Natural killer cell (primary cell): ENCODE data around the gene CHRNB2. TPM values are rescaled to one million over a fixed set of nuclear protein-coding genes. Genes with fewer than 3 reads are reported as not detected.

Experiments used
- ATAC-seq, 3 donors: fragments of 150-1000 bp in 2 of 3; fragments of 200-7000 bp in 1 of 3; cut with Tn5 transposase; 1 replicate in 1 of 3; 2 replicates in 2 of 3; pipeline ENCODE4 v1.10.0; 2021; ENCODE audit warnings: mild to moderate bottlenecking in 2 of 3, moderate library complexity in 2 of 3
- DNase-seq, 2 donors: peaks; one replicate each; pipeline versions ENCODE4 v3.0.0 to v3.0.0-alpha.2; 2013 to 2021; ENCODE audit warnings: mixed read lengths in 1 of 2
- H3K27ac ChIP-seq: one replicate; pipeline ENCODE4 v1.5.1; 2013; ENCODE audit warnings: mild to moderate bottlenecking, low read length
- H3K27me3 ChIP-seq: one replicate; pipeline ENCODE4 v1.6.1; 2013; ENCODE audit warnings: low read length; ENCODE audit not compliant: control insufficient read depth, insufficient read depth
- H3K36me3 ChIP-seq: one replicate; pipeline ENCODE4 v1.6.1; 2013; ENCODE audit warnings: low read length; ENCODE audit not compliant: control insufficient read depth, insufficient read depth
- H3K4me1 ChIP-seq: one replicate; pipeline ENCODE4 v1.6.1; 2013; ENCODE audit warnings: low read length; ENCODE audit not compliant: control insufficient read depth, insufficient read depth
- H3K4me3 ChIP-seq: one replicate; pipeline ENCODE4 v1.5.1; 2013; ENCODE audit warnings: low read length
- H3K9me3 ChIP-seq: one replicate; pipeline ENCODE4 v1.6.1; 2013; ENCODE audit warnings: low read length; ENCODE audit not compliant: control insufficient read depth, insufficient read depth
- H3K27ac Mint-ChIP-seq, 2 donors: one replicate each; pipeline ENCODE4 v1.8.0; 2022; ENCODE audit warnings: mild to moderate bottlenecking in 2 of 2, mixed read lengths in 2 of 2, moderate library complexity in 1 of 2
- H3K27me3 Mint-ChIP-seq, 2 donors: one replicate each; pipeline ENCODE4 v1.8.0; 2022; ENCODE audit warnings: low read depth in 2 of 2, mixed read lengths in 2 of 2
- H3K36me3 Mint-ChIP-seq: one replicate; pipeline ENCODE4 v1.8.0; 2022; ENCODE audit warnings: mixed read lengths
- H3K4me1 Mint-ChIP-seq, 2 donors: one replicate each; pipeline ENCODE4 v1.8.0; 2022; ENCODE audit warnings: mixed read lengths in 2 of 2
- H3K4me3 Mint-ChIP-seq: one replicate; pipeline ENCODE4 v1.8.0; 2022; ENCODE audit warnings: mild to moderate bottlenecking, moderate library complexity, mixed read lengths
- H3K9me3 Mint-ChIP-seq, 2 donors: one replicate each; pipeline ENCODE4 v1.8.0; 2022; ENCODE audit warnings: mixed read lengths in 2 of 2
- CTCF ChIP-seq: fragments of 200-600 bp; IDR thresholded peaks from one replicate; pipeline ENCODE4 v1.8.0; 2022; ENCODE audit warnings: antibody characterized with exemption
- WGBS: methylation state at CpG from one replicate; pipeline ENCODE4 v1.1.7; 2013; ENCODE audit warnings: missing lambda C conversion rate; ENCODE audit not compliant: insufficient coverage; 5-methylcytosine and 5-hydroxymethylcytosine counted together
- intact Hi-C: fragments of 100-400 bp; cut with micrococcal nuclease; formaldehyde crosslinking; loops from one replicate; pipeline ENCODE4 v1.14.2; 2022
- total RNA-seq, 4 donors: library from RNA; stranded (reverse); fragments of 120-200 nt in 1 of 4; gene quantifications; one replicate each; pipeline versions ENCODE4 v1.2.3 to v1.2.4, GENCODE V29; 2013 to 2022

CHRNB2 gene
- not detected for total RNA-seq
- total RNA-seq (2013) = not detected

DNA sequence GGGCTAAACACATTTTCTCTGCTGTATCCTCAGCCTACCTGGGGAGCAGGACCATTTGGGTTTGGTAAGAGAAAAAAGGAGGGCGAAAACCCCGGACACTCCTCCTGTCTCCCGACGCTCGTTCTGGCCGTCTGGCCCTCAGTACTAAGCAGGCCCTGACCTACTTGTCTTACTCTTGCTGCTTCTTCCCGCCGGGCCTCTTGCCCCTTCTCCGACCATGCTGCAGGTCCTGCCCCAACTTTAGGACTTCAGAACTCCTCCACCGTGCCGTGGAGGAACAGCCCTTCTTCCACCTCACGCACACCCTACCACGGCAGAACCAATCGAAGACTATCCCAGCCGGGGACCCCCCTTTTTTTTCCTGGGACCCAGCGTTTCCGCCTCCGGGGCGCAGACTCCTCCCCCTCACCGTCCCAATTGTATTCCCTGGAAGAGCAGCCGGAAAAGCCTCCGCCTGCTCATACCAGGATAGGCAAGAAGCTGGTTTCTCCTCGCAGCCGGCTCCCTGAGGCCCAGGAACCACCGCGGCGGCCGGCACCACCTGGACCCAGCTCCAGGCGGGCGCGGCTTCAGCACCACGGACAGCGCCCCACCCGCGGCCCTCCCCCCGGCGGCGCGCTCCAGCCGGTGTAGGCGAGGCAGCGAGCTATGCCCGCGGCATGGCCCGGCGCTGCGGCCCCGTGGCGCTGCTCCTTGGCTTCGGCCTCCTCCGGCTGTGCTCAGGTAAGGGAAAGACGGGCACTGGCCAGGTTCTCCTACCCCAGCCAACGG is at the start of gene CHRNB2:
CHRNB2 (plus strand) TSS at position 393 of the 771 bp plus-strand sequence; CDS start at position 660, 267 bp downstream.
- Histone ChIP-seq H3K4me1 (peaks cover 7% of the 10 kb centered on the region), H3K36me3 (no peaks in the 10 kb centered on the region), H3K9me3 (no peaks in the 10 kb centered on the region), H3K4me3 (no peak within 1 kb of the TSS), H3K27ac (no peak within 1 kb of the TSS), H3K27me3 (peaks cover 21% of the 10 kb centered on the region)
- WGBS = 4% methylated on average over 53 of the region's 53 CpGs
- Mint-ChIP-seq H3K9me3 (no peaks in the 10 kb centered on the region), H3K27ac (no peak within 1 kb of the TSS), H3K27me3 (peaks cover 30 to 31% of the 10 kb centered on the region in 2 donors), H3K36me3 (no peaks in the 10 kb centered on the region), H3K4me3 (peak within 1 kb of the TSS; percentile 25), H3K4me1 (peaks cover 10% of the 10 kb centered on the region in 2 donors)
- intact Hi-C loops = no loop called here
- TF ChIP-seq CTCF = no peak
- DNase-seq = peak; percentile 75 to 83
- peak; percentile 87 to 100 (median 99) for ATAC-seq

GRCh38 chr1:154519591-154519991 is 48.0 kb upstream of the CHRNB2 start:
- Histone ChIP-seq H3K36me3 (no peaks in the 10 kb centered on the region), H3K4me3 (no peak overlapping the region), H3K9me3 (no peaks in the 10 kb centered on the region), H3K4me1 (no peaks in the 10 kb centered on the region), H3K27ac (no peak overlapping the region), H3K27me3 (no peaks in the 10 kb centered on the region)
- Mint-ChIP-seq H3K27me3 (peaks cover 20 to 26% of the 10 kb centered on the region in 2 donors), H3K4me1 (no peaks in the 10 kb centered on the region), H3K4me3 (no peak overlapping the region), H3K27ac (no peak overlapping the region), H3K36me3 (no peaks in the 10 kb centered on the region), H3K9me3 (no peaks in the 10 kb centered on the region)
- DNase-seq = no peak
- no peak for TF ChIP-seq CTCF
- WGBS = 81% methylated on average over 9 of the region's 9 CpGs
- intact Hi-C loops = no loop called here
- ATAC-seq = no peak

DNA sequence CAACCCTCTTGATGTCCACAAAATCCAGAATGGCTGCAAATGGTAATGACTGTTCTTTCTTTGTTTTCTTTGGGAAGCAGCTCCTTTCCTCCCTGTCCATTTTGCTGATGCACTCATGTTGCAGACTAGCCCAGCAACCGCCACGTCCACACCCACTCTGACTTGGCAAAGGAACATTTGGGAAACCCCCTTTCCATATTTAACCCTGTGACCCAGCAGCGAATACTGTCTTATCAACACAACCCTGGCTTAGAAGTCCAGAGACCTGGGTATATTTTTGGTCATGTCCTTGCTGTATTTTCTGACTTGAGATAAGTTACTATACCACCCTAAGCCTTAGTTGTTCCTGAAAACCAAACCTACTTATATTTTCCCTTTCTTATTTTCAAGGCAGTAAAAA is 47.2 kb upstream of the CHRNB2 start:
- intact Hi-C loops = no loop called here
- Histone ChIP-seq H3K27me3 (no peaks in the 10 kb centered on the region), H3K9me3 (no peaks in the 10 kb centered on the region), H3K4me3 (no peak overlapping the region), H3K4me1 (no peaks in the 10 kb centered on the region), H3K36me3 (no peaks in the 10 kb centered on the region), H3K27ac (no peak overlapping the region)
- Mint-ChIP-seq H3K36me3 (no peaks in the 10 kb centered on the region), H3K27me3 (peaks cover 17 to 26% of the 10 kb centered on the region in 2 donors), H3K4me3 (no peak overlapping the region), H3K4me1 (no peaks in the 10 kb centered on the region), H3K9me3 (no peaks in the 10 kb centered on the region), H3K27ac (no peak overlapping the region)
- no peak for TF ChIP-seq CTCF
- no peak for ATAC-seq
- 75% methylated on average over 3 of the region's 3 CpGs for WGBS
- DNase-seq = no peak

DNA sequence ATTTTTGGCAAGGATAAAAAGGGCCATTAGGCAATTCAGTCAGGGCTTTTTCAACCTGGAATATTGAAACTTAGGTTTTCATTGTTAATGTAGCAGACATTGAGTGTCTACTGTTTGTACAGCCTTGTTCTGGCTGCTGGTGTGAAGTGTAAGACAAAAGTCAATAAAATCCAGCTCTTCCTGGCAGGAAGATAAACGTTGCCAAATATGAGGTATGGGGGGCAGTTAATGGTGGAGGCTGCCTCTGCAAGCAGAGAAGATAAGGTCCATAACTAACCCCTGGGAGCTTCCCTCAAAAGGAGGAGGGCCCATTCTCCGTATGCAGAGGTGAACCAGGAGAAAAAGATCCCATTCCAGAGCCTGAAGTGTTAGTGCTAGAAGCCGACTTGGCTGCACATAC is 45.9 kb upstream of the CHRNB2 start:
- H3K27ac Mint-ChIP-seq = no peak overlapping the region
- no peaks in the 10 kb centered on the region for H3K36me3 Mint-ChIP-seq
- peaks cover 8 to 13% of the 10 kb centered on the region in 2 donors for H3K27me3 Mint-ChIP-seq
- H3K4me1 Mint-ChIP-seq = no peaks in the 10 kb centered on the region
- Histone ChIP-seq H3K9me3 (no peaks in the 10 kb centered on the region), H3K4me3 (no peak overlapping the region), H3K27ac (no peak overlapping the region), H3K4me1 (no peaks in the 10 kb centered on the region), H3K36me3 (no peaks in the 10 kb centered on the region), H3K27me3 (no peaks in the 10 kb centered on the region)
- intact Hi-C loops = no loop called here
- WGBS = 89% methylated on average over 3 of the region's 3 CpGs
- DNase-seq = no peak
- TF ChIP-seq CTCF = no peak
- no peak overlapping the region for H3K4me3 Mint-ChIP-seq
- H3K9me3 Mint-ChIP-seq = no peaks in the 10 kb centered on the region
- no peak for ATAC-seq
